Body of pancreas (tissue), 4 donors: ENCODE results near the gene ELOVL4.

ENCODE experiments used
- CTCF ChIP-seq, 7 experiments: fragments of 450-650 bp in 4 of 7; fragments of 200-600 bp in 3 of 7; sonication (generic) in 3 of 7; IDR thresholded peaks; one replicate each; pipeline ENCODE4 v1.5.1; 2016 to 2019; ENCODE audit warnings: antibody characterized with exemption in 7 of 7
- POLR2A ChIP-seq, 3 donors: fragments of 450-650 bp; IDR thresholded peaks; one replicate each; pipeline ENCODE4 v1.6.1; 2016; ENCODE audit warnings: antibody characterized with exemption in 3 of 3, mild to moderate bottlenecking in 2 of 3

GRCh38 chr6:79941489-79942151 is 5.7 kb downstream of the ELOVL4 start:
- TF ChIP-seq CTCF (IDR thresholded peaks at IDR 0.05) = no peak
- TF ChIP-seq POLR2A (IDR thresholded peaks at IDR 0.05) = no peak
